GM21528 (cell line): Measurements from ENCODE around the gene ASTN2.

Experiments used
- ATAC-seq: cut with Tn5 transposase; IDR thresholded peaks from one replicate; pipeline ENCODE4 v1.9.1; 2021; ENCODE audit warnings: mild to moderate bottlenecking, moderate library complexity; ENCODE audit not compliant: unreplicated experiment, low FRiP score

Gene ASTN2

GRCh38 chr9:116566677-116567488 is 848.0 kb downstream of the ASTN2 start:
- ATAC-seq: no peak

- no peak for ATAC-seq
Measured at GRCh38 chr9:116565986-116566385, 848.9 kb downstream of the ASTN2 start.

- ATAC-seq: no peak
Measured at GRCh38 chr9:116564266-116564793, 850.5 kb downstream of the ASTN2 start.

GRCh38 chr9:116558818-116559540 is 855.9 kb downstream of the ASTN2 start:
- no peak for ATAC-seq

- ATAC-seq: no peak
Measured at GRCh38 chr9:116558035-116558434, 856.8 kb downstream of the ASTN2 start.

- no peak for ATAC-seq
Measured at GRCh38 chr9:116555556-116556155, 859.2 kb downstream of the ASTN2 start.

GRCh38 chr9:116555119-116555518 is 859.7 kb downstream of the ASTN2 start:
- no peak for ATAC-seq

GRCh38 chr9:116550696-116551436 is 864.0 kb downstream of the ASTN2 start:
- ATAC-seq: no peak

- no peak for ATAC-seq
Measured at GRCh38 chr9:116549786-116550660, 864.8 kb downstream of the ASTN2 start.

GRCh38 chr9:116549061-116549664 is 865.7 kb downstream of the ASTN2 start:
- ATAC-seq: no peak

GRCh38 chr9:116547729-116548426 is 867.0 kb downstream of the ASTN2 start:
- no peak for ATAC-seq

GRCh38 chr9:116546711-116547581 is 867.9 kb downstream of the ASTN2 start:
- no peak for ATAC-seq

- ATAC-seq: no peak
Measured at GRCh38 chr9:116544896-116545295, 870.0 kb downstream of the ASTN2 start.

GRCh38 chr9:116543731-116544400 is 871.0 kb downstream of the ASTN2 start:
- no peak for ATAC-seq

GRCh38 chr9:116541402-116541801 is 873.5 kb downstream of the ASTN2 start:
- ATAC-seq: no peak

GRCh38 chr9:116539549-116539948 is 875.3 kb downstream of the ASTN2 start:
- no peak for ATAC-seq

- ATAC-seq: no peak
Measured at GRCh38 chr9:116525611-116526010, 889.2 kb downstream of the ASTN2 start.
